ENCODE measurements around the gene NISCH. TPM values are rescaled to one million over a fixed set of nuclear protein-coding genes. Genes with fewer than 3 reads are reported as not detected.

The NISCH gene
- total RNA-seq, 1 donor from 2014 or later, result 89.5 TPM

GRCh38 chr3:52502001-52502400 lies 46.6 kb downstream of the NISCH start:
- no peak for DNase-seq
- H3K36me3 Mint-ChIP-seq (ENCODE audit: low read depth), result no peaks in the 10 kb centered on the region
- POLR2A ChIA-PET, result no interaction called here
- H3K9me3 Mint-ChIP-seq, result no peaks in the 10 kb centered on the region
- ATAC-seq (ENCODE audit: low read depth), result no peak
- H3K4me3 Mint-ChIP-seq, result no peak overlapping the region
- no peaks in the 10 kb centered on the region for H3K27me3 Mint-ChIP-seq
- no peak overlapping the region for H3K27ac Mint-ChIP-seq
- TF ChIP-seq CTCF (IDR thresholded peaks at IDR 0.05), result no peak
- CTCF ChIA-PET, result no interaction called here
- H3K4me1 Mint-ChIP-seq, result peaks cover 20% of the 10 kb centered on the region
- intact Hi-C loops (cut with micrococcal nuclease), result no loop called here

DNA sequence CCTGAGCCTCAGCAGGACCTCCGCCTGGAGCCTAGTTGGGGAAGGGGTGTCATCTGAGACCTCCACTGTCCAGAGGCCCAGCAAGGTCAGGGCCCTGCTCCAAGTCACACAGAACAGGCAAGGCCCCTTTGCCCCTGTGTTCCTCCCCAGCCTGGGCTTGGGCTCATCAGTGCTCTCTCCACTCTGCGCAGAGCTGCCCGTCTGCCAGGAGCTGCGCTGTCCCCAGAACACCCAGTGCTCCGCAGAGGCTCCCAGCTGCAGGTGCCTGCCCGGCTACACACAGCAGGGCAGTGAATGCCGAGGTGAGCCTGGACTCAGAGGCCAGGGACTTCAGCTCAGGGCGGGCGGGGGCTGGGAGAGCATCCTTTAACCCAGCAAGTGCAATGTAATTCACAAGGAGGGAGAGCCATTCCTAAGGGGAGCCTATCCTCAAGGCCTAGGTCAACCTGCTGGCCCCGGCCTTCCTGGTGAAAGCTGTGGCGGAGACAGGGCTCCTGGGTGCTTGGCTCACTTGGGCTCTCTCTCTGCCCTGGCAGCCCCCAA lies 47.5 kb downstream of the NISCH start:
- Mint-ChIP-seq H3K27me3 (no peaks in the 10 kb centered on the region), H3K9me3 (no peaks in the 10 kb centered on the region), H3K27ac (no peak overlapping the region), H3K36me3 (ENCODE audit: low read depth) (no peaks in the 10 kb centered on the region), H3K4me1 (peaks cover 20% of the 10 kb centered on the region), H3K4me3 (no peak overlapping the region)
- CTCF ChIA-PET, result no interaction called here
- no peak for TF ChIP-seq CTCF (IDR thresholded peaks at IDR 0.05)
- no peak for DNase-seq
- POLR2A ChIA-PET, result no interaction called here
- intact Hi-C loops (cut with micrococcal nuclease), result no loop called here
- no peak for ATAC-seq (ENCODE audit: low read depth)

DNA sequence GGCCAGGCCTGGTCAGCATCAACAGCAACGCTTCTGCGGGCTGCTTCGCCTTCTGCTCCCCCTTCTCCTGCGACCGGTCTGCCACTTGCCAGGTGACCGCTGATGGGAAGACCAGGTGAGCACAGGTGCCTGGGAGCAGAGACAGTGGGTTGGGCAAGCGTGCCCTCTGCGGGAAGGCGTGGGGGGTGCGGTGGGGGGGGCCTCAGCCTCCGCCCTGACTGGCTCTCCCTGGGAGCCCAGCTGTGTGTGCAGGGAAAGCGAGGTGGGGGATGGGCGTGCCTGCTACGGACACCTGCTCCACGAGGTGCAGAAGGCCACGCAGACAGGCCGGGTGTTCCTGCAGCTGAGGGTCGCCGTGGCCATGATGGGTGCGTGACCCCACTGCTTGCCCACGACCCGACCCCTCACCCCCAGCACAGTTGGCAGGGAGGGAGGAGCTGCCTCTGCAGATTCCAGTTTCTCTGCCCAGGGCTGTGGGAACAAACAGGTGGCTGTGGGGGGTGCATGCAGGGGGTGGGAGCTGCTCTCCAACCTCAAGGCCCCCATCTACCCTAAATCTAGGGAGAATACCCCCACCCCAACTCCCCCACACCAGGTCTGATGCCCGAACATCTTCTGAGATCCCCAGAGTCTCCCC lies 48.5 kb downstream of the NISCH start:
- no peaks in the 10 kb centered on the region for H3K36me3 Mint-ChIP-seq (ENCODE audit: low read depth)
- ChIA-PET CTCF (no interaction called here), POLR2A (no interaction called here)
- intact Hi-C loops (cut with micrococcal nuclease), result no loop called here
- no peaks in the 10 kb centered on the region for H3K9me3 Mint-ChIP-seq
- DNase-seq (no peak), ATAC-seq (ENCODE audit: low read depth) (no peak)
- no peak overlapping the region for H3K4me3 Mint-ChIP-seq
- TF ChIP-seq CTCF (IDR thresholded peaks at IDR 0.05), result no peak
- peaks cover 11% of the 10 kb centered on the region for H3K4me1 Mint-ChIP-seq
- no peaks in the 10 kb centered on the region for H3K27me3 Mint-ChIP-seq
- no peak overlapping the region for H3K27ac Mint-ChIP-seq

DNA sequence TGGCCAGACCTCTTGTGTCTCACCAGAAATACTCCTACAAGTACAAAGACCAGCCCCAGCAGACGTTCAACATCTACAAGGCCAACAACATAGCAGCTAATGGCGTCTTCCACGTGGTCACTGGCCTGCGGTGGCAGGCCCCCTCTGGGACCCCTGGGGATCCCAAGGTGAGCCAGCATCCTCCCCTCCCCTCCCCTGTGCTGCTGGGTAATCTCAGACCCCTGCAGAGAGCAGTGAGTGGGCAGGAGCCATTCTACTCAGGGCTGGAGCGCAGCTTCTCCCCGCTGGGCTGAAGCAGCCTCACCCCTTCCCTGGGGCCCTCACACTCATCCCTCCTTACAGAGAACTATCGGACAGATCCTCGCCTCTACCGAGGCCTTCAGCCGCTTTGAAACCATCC lies 49.6 kb downstream of the NISCH start:
- ChIA-PET POLR2A (no interaction called here), CTCF (no interaction called here)
- peaks cover 5% of the 10 kb centered on the region for H3K4me1 Mint-ChIP-seq
- ATAC-seq (ENCODE audit: low read depth) (no peak), DNase-seq (no peak)
- no peak overlapping the region for H3K27ac Mint-ChIP-seq
- no peak overlapping the region for H3K4me3 Mint-ChIP-seq
- no peaks in the 10 kb centered on the region for H3K9me3 Mint-ChIP-seq
- intact Hi-C loops (cut with micrococcal nuclease), result no loop called here
- H3K36me3 Mint-ChIP-seq (ENCODE audit: low read depth), result no peaks in the 10 kb centered on the region
- no peaks in the 10 kb centered on the region for H3K27me3 Mint-ChIP-seq
- no peak for TF ChIP-seq CTCF (IDR thresholded peaks at IDR 0.05)

DNA sequence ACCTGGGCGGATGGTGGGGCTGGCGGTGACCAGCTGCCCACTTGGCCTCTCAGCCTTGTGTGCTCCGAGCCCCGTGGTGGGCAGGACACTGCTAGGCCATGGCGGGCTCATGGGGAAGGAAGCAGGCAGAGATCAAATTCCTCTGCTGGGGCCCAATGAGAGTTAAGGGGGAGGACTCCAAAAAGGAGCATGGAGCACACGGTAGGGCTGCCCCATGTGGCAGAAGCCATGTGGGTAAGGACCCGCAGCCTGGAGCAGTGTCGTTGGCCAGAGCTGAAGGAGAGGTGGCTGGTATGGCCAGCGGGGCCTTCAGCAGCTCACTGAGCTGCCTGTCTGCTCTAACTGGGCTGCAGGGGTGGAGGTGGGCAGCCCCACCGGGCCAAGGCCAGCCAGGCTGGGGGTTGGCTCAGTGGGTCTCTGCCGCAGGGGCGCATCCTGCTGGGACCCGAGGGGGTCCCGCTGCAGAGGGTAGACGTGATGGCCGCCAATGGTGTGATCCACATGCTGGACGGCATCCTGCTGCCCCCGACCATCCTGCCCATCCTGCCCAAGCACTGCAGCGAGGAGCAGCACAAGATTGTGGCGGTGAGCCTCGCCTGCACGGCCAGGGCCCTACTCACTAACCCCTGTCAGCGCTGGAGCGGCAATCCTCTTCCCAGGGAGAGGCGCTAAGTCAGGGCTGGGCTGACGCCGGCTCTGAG lies 51.0 kb downstream of the NISCH start:
- no peaks in the 10 kb centered on the region for H3K9me3 Mint-ChIP-seq
- ATAC-seq (ENCODE audit: low read depth) (no peak), DNase-seq (no peak)
- ChIA-PET CTCF (no interaction called here), POLR2A (no interaction called here)
- no peak for TF ChIP-seq CTCF (IDR thresholded peaks at IDR 0.05)
- no peak overlapping the region for H3K27ac Mint-ChIP-seq
- no peaks in the 10 kb centered on the region for H3K4me1 Mint-ChIP-seq
- intact Hi-C loops (cut with micrococcal nuclease), result no loop called here
- H3K27me3 Mint-ChIP-seq, result no peaks in the 10 kb centered on the region
- no peak overlapping the region for H3K4me3 Mint-ChIP-seq
- H3K36me3 Mint-ChIP-seq (ENCODE audit: low read depth), result no peaks in the 10 kb centered on the region
